NOMO-1 treated with dmso at 0.1 percent for 144 hours (cell line): ENCODE data around the gene LRMDA.
"Not testable (repeated sequence)": the region's sequence is repeated elsewhere in the genome, so short reads cannot be mapped to it uniquely, and the experiment has no call there.

Source experiments
- DNase-seq: peaks from one replicate; lab custom pipeline; 2025; ENCODE audit not compliant: unreplicated experiment; lab: John Stamatoyannopoulos, UW

The LRMDA gene

GRCh38 chr10:75502389-75502788, 71.0 kb downstream of the LRMDA start:
- DNase-seq = no peak

DNA sequence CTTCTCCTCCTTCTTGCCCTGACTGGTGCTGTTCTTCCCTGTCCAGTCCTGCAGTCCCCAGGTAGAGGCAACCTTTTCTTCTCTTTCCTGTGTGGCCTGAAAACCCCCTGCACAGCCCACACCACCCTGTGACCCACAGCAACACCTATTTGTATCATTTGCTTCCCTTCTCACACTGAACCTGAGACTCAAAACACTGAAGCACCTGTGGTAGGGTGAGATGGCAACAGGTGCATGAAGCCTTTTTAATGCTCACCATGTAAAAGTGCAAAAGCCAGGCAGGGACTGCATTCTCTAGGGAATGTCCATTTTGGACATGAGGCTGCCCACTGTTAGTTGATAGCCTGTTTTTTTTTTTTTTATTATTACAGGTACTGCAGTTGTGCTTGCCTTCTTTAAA, 71.4 kb downstream of the LRMDA start:
- no peak for DNase-seq

DNA sequence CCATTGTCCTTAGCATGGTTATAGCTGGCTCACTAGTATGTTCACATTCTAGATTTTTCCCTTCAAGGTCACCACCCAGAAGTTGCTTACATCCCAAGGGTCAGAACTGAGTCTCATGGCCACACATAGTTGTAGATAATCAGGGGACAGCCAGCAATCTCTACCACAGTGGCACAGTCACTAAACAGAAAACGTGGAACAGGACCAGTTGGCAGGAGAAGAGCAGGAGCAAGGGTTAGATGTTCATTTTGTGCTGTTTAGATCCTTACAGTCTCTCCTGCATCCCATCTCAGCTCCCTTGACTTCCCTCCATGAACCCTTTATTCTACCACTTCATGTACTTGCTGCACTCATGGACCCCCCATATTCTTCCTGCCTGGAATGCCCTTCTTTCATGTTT, 73.9 kb downstream of the LRMDA start:
- DNase-seq = no peak

DNA sequence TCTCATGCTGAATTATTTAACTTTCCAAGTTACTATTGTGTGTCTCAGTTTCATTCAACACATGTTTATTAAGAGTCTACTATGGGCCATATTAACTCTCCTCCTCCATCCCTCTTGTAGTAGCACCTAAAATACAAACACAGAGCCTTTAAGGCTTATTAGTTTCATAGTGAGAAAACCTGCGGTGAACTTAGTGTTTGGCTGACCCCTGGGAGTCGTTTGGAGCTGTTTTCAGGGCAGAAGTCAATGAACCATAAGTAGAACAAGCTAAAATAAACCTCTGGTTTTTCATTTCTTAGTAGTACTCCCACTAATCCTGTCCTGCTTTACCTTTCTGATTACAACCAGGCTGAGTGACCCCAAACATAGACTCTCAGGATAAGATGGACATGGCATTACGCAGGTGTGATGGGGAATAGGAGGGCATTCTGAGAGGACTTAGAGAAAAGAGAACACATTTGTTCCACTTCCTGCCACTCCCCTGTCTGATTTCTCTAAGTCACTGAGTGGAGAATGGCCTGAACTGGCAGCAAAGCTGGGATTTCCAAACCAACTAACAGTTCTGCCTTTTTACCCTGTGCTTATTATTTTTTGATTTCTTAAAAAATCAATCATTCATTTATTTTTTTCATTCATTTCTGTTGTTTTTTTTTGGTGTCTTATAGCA, 74.5 kb downstream of the LRMDA start:
- DNase-seq = no peak

DNA sequence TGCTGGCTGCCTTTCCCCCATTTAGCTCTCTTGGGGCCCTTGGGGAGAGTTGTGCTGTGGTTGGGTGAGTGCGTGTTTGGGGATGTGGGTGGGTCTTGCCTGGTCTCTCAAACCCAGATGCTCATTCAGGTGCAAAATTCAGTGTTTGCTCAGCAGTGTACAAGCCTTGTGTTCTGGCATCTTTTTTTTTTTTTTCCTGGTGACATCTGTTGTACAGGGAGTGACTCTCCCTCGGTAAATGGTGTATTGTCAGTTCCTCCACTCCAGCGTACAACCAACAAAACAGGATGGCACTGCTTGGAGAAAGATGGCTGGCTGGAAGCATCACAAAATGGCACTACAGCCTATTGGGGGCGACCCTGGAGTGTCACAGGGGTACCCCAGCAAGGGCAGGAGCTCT, 75.5 kb downstream of the LRMDA start:
- no peak for DNase-seq

DNA sequence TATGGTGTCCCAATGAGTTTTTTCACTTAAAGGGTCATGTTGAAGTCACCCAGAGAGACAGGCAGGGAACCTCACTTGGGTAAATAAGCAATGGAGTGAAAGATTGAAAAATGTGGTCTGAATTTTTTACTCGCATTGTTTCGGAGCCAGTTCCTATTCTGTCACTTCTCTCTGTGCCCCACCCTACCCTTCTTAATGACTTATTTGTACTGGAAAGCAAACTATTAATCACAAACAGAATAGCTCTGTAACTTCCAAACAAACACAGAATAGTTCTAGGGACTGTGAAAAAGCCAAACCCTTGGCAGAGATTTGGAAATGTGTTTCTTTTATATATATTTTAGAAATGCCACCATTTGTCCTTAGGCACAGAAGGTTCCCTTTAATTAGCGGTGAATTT, 76.0 kb downstream of the LRMDA start:
- DNase-seq = no peak

GRCh38 chr10:75508239-75508813, 76.9 kb downstream of the LRMDA start:
- no peak for DNase-seq

- DNase-seq = no peak
Observed at GRCh38 chr10:75508814-75509306, 77.4 kb downstream of the LRMDA start.

- DNase-seq = no peak
Observed at GRCh38 chr10:75509706-75510105, 78.3 kb downstream of the LRMDA start.

DNA sequence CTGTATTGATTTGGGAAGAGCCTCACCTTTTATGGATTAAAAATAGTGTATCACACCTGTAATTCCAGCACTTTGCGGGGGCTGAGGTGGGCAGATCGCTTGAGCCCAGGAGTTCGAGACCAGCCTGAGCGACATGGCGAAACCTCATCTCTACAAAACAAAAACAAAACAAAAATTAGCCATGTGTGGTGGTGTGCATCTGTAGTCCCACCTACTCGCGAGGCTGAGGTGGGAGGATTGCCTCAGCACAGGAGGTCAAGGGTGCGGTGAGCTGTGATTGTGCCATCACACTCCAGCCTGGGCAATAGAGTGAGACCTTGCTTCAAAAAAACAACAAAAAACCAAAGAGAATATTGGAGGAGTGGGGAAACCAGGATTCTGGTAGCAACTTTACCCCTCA, 79.6 kb downstream of the LRMDA start:
- DNase-seq = no peak

- no peak for DNase-seq
Observed at GRCh38 chr10:75512203-75512933, 80.9 kb downstream of the LRMDA start.

DNA sequence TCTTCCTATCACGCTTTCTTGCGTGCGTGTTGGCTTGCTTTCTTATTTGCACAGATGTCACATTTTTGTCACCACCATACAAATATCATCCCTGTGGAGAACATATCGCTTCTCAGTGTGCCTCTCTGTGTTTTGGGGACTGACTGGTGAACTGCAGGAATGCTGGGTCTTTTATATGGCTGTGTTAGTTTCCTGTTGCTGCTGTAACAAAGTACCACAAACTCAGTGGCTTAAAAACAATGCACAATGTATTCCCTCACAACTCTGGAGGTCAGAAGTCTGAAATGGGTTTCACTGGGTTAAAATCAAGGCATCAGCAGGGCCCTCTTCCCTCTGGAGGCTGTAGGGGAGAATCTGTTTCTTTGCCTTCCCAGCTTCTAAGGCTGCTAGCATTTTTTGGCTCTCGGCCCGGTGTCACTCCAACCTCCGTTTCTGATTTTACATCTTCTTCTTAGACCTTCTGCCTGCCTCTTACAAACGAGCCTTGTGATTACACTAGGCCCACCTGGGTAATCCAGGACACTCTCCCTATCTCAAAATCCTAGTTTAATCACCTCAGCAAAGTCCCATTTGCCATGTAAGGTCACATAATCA, 82.0 kb downstream of the LRMDA start:
- no peak for DNase-seq

DNA sequence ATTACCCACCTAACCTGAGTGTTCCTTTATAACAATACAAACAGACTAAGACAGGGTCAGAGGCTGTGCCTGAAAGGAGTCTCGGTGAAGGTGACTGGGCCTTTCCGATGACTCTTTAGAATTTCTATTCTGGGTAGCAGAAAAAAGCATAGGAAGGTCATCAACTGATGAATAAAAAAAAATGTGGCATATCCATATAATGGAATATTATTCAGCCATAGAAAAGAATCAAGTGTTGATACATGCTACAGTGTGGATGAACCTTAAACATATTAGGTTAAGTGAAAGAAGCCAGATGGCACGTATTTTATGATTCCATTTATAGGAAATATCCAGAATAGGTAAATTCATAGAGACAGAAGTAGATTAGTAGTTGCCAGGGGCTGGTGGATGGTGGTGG, 83.4 kb downstream of the LRMDA start:
- no peak for DNase-seq

DNA sequence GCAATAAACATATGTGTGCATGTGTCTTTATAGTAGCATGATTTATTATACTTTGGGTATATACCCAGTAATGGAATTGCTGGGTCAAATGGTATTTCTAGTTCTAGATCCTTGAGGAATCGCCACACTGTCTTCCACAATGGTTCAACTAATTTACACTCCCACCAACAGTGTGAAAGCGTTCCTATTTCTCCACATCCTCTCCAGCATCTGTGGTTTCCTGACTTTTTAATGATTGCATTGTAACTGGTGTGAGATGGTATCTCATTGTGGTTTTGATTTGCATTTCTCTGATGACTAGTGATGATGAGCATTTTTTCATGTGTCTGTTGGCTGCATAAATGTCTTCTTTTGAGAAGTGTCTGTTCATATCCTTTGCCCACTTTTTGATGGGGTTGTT, 84.7 kb downstream of the LRMDA start:
- DNase-seq = not testable (repeated sequence)

DNA sequence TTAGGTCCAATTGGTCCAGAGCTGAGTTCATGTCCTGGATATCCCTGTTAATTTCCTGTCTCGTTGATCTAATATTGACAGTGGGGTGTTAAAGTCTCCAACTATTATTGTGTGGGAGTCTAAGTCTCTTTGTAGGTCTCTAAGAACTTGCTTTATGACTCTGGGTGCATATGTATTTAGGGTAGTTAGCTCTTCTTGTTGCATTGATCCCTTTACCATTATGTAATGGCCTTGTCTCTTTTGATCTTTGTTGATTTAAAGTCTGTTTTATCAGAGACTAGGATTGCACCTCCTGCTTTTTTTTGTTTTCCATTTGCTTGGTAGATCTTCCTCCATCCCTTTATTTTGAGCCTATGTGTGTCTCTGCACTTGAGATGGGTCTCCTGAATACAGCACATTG, 87.8 kb downstream of the LRMDA start:
- DNase-seq = not testable (repeated sequence)

DNA sequence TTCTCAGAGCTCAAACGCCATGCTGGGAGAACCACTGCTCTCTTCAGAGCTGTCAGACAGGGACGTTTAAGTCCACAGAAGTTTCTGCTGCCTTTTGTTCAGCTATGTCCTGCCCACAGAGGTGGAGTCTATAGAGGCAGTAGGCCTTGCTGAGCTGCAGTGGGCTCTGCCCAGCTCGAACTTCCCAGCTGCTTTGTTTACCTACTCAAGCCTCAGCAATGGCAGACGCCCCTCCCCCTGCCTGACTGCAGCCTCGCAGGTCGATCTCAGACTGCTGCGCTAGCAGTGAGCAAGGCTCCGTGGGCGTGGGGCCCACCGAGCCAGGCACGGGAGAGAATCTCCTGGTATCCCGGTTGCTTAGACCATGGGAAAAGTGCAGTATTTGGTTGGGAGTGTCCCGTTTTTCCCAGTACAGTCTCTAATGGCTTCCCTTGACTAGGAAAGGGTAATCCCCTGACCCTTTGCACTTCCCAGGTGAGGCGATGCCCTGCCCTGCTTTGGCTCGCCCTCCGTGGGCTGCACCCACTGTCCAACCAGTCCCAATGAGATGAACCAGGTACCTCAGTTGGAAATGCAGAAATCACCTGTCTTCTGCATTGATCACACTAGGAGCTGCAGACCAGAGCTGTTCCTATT, 89.9 kb downstream of the LRMDA start:
- DNase-seq = not testable (repeated sequence)

- DNase-seq = no peak
Observed at GRCh38 chr10:75525067-75525466, 93.6 kb downstream of the LRMDA start.

GRCh38 chr10:75525646-75526045, 94.2 kb downstream of the LRMDA start:
- DNase-seq = no peak

DNA sequence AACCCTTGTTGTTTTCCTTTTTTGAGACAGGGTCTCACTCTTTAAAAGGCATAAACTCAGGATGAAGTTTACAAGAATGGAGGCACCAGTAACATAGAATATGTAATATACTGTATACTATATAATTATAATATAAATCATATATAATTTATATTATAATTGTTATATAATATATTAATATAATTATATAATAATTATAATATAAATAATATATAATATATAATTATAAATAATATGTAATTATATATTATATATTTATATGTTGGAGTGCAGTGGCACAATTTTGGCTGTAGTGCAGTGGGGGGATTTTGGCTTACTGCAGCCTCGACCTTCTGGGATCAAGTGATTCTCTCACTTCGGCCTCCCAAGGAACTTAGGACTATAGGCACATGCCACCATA, 96.1 kb downstream of the LRMDA start:
- DNase-seq = no peak

- peak; percentile 81 for DNase-seq
Observed at GRCh38 chr10:75528392-75528791, 97.0 kb downstream of the LRMDA start.

DNA sequence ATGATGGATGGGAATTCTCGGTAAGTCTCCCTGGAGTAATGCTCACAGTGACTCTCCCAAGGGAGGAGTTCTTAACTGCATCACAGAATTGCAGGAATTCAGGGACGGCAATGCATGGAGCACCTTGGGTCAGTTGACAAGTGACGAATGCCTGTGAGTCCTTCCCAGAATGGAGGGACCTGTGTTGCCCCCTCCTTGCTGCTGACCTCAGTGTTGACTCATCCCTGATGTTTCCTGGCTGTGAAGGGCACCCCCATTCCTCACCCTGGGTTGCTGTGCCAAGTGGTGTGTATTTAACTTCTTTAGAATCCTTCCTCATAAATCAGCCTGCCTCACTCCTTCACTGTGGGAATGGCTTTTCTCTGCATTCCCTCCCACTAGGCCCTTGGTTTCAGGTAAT, 98.9 kb downstream of the LRMDA start:
- no peak for DNase-seq
